MCF 10A (cell line): ENCODE measurements around the gene KANK2. TPM values are rescaled to one million over a fixed set of nuclear protein-coding genes. Genes with fewer than 3 reads are reported as not detected.

Experiments used
- Bru-seq: library from RNA; stranded (reverse); fragments of 400-500 nt; gene quantifications from one replicate; lab custom pipeline; 2021; lab: Mats Ljungman, UMichigan
- BruChase-seq, 2 experiments: library from RNA; stranded (reverse); fragments of 400-500 nt; gene quantifications; one replicate each; lab custom pipeline; 2021; lab: Mats Ljungman, UMichigan
- BruUV-seq: library from RNA; stranded (reverse); fragments of 400-500 nt; replicated peaks from 2 replicates; lab custom pipeline; 2021; lab: Mats Ljungman, UMichigan
- CTCF ChIA-PET: fragments of 300-600 bp; sonication (Branson Sonifier 250); formaldehyde crosslinking; extraction: SDS; loops from one replicate; lab custom pipeline; 2021; ENCODE audit warnings: antibody characterized with exemption, inconsistent platforms; lab: Yijun Ruan, JAX
- POLR2A ChIA-PET: fragments of 300-600, 350-650 bp; sonication (Branson Sonifier 250); formaldehyde crosslinking; extraction: SDS; loops from one replicate; lab custom pipeline; 2020; ENCODE audit warnings: antibody characterized with exemption, inconsistent platforms; lab: Yijun Ruan, JAX
- DNase-seq: peaks from one replicate; pipeline ENCODE4 v3.0.0-alpha.2; 2018; ENCODE audit not compliant: unreplicated experiment
- H3K27ac Mint-ChIP-seq: one replicate; pipeline ENCODE4 v1.8.0; 2022; ENCODE audit warnings: mild to moderate bottlenecking, low read depth, mixed read lengths; ENCODE audit not compliant: unreplicated experiment
- H3K27me3 Mint-ChIP-seq: one replicate; pipeline ENCODE4 v1.8.0; 2022; ENCODE audit warnings: mixed read lengths; ENCODE audit not compliant: insufficient read depth, unreplicated experiment
- H3K36me3 Mint-ChIP-seq: one replicate; pipeline ENCODE4 v1.8.0; 2022; ENCODE audit warnings: mild to moderate bottlenecking, moderate library complexity, mixed read lengths; ENCODE audit not compliant: insufficient read depth, unreplicated experiment
- H3K4me1 Mint-ChIP-seq: one replicate; pipeline ENCODE4 v1.8.0; 2022; ENCODE audit warnings: mixed read lengths; ENCODE audit not compliant: insufficient read depth, unreplicated experiment
- H3K4me3 Mint-ChIP-seq: one replicate; pipeline ENCODE4 v1.8.0; 2022; ENCODE audit warnings: mild to moderate bottlenecking, moderate library complexity, mixed read lengths; ENCODE audit not compliant: unreplicated experiment
- H3K9me3 Mint-ChIP-seq: one replicate; pipeline ENCODE4 v1.8.0; 2022; ENCODE audit warnings: mixed read lengths; ENCODE audit not compliant: unreplicated experiment
- CTCF ChIP-seq: fragments of 200-600 bp; IDR thresholded peaks from one replicate; pipeline ENCODE4 v1.8.0; 2022; ENCODE audit warnings: antibody characterized with exemption, mild to moderate bottlenecking; ENCODE audit not compliant: unreplicated experiment
- intact Hi-C: fragments of 100-400 bp; cut with micrococcal nuclease; formaldehyde crosslinking; loops from 2 replicates; pipeline ENCODE4 v1.14.1; 2022
- long read RNA-seq: library from polyadenylated mRNA; stranded (forward); transcript quantifications from one replicate; pipeline ENCODE4 v2.0.0, GENCODE V29; 2022
- total RNA-seq: library from RNA; stranded (reverse); gene quantifications from 2 replicates; pipeline ENCODE4 v1.2.3, GENCODE V29; 2022

The KANK2 gene
- total RNA-seq, result 25.0 and 29.2 TPM in 2 replicates
- Bru-seq, nascent RNA, result percentile 43 among the genes with signal in this experiment
- percentile 69 among the genes with signal in this experiment for BruChase-seq, experiment 1, labeled RNA remaining after a 6-hour chase
- BruChase-seq, experiment 2, labeled RNA remaining after a 2-hour chase, result percentile 55 among the genes with signal in this experiment
- long read RNA-seq, full-length matches to known transcripts, result 2 of 22 reads
- long read RNA-seq, partial matches to known transcripts, result 8 of 22 reads
- long read RNA-seq, other reads (novel, unspliced or antisense), result 12 of 22 reads

DNA sequence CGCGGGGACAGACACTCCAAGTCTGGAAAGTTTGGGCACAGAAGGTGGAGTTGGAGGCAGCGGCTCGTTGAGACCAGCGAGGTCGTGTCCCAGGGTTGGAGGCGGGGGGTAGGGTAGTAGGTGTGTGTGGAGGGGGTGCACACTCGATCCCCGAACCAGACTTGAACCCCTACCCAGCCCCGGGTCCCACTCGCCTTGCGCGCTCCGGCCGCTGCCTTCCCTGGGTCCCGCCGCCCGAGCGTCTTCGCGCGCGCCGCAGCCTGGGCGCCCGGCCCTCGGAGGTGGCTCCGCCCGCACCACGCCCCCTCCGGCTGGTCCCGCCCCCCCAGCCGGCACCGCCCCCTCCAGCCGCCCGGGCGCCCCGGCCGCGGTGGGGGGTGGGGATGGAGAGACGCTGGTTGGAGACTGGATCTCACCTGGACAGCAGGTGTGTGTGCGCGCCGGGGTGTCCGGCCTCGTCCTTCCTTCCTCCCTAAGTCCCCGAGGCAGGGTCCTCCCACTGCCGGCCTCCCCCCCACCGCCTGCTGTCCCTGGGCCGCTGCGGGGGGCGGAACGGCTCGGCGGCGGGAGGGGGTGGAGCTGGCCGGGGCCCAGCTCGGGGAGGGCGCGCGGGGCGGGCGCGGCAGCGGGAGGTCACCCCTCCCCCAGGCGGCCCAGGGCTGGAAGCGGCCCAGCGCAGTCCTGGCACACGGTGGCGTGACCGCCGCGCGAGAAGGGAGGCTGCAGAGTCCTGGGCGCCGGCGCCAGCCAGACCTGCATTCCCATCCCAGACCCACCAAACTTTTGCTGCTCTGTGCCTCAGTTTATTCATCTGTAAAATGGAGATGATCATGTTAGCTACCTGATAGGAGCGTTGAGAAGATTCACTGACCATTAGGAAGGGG is at the start of gene KANK2:
KANK2 (minus strand) TSS at position 255 of the 884 bp plus-strand sequence. CDS start 3,034 bp downstream, outside the sequence.
- Mint-ChIP-seq H3K4me3 (peak within 1 kb of the TSS; percentile 84), H3K27ac (peak within 1 kb of the TSS; percentile 49), H3K4me1 (peaks cover 11% of the 10 kb centered on the region), H3K36me3 (peaks cover 4% of the 10 kb centered on the region), H3K9me3 (no peaks in the 10 kb centered on the region), H3K27me3 (no peaks in the 10 kb centered on the region)
- intact Hi-C loops, result loop anchor here (5.0 kb wide), 1 partner anchor 260 kb away; no protein-coding TSS in a partner anchor
- ChIA-PET CTCF (interaction anchor here (0.5 to 1.6 kb wide), 2 partner anchors 60 to 161 kb away, joined by 3 to 8 read pairs; no protein-coding TSS in a partner anchor), POLR2A (interaction anchor here (0.6 to 1.3 kb wide), 6 partner anchors 34 to 149 kb away, joined by 3 to 15 read pairs (median 4); partner anchors contain the start of genes CCDC159 and TMEM205)
- no TSS peak for BruUV-seq
- peak; percentile 84 for DNase-seq
- no peak for TF ChIP-seq CTCF

- no peak overlapping the region for H3K27ac Mint-ChIP-seq
- ChIA-PET CTCF (interaction anchor here (0.6 kb wide), 2 partner anchors 13 to 191 kb away, joined by 3 read pairs; no protein-coding TSS in a partner anchor), POLR2A (no interaction called here)
- H3K36me3 Mint-ChIP-seq, result peaks cover 19% of the 10 kb centered on the region
- no peak overlapping the region for H3K4me3 Mint-ChIP-seq
- TF ChIP-seq CTCF, result no peak
- H3K9me3 Mint-ChIP-seq, result no peaks in the 10 kb centered on the region
- intact Hi-C loops, result no loop called here
- no peaks in the 10 kb centered on the region for H3K27me3 Mint-ChIP-seq
- no peaks in the 10 kb centered on the region for H3K4me1 Mint-ChIP-seq
- no TSS peak for BruUV-seq
- DNase-seq, result no peak
These were observed 49.6 kb upstream of the KANK2 start for GRCh38 chr19:11246941-11247340.

GRCh38 chr19:11244846-11245589 is 47.7 kb upstream of the KANK2 start:
- no peaks in the 10 kb centered on the region for H3K9me3 Mint-ChIP-seq
- ChIA-PET CTCF (interaction anchor here (0.7 to 1.1 kb wide), 2 partner anchors 49 to 161 kb away, joined by 3 to 5 read pairs; no protein-coding TSS in a partner anchor), POLR2A (interaction anchor here (0.5 kb wide), 1 partner anchor 98 kb away, joined by 3 read pairs; no protein-coding TSS in a partner anchor)
- TF ChIP-seq CTCF, result no peak
- no peaks in the 10 kb centered on the region for H3K4me1 Mint-ChIP-seq
- H3K4me3 Mint-ChIP-seq, result no peak overlapping the region
- no peak overlapping the region for H3K27ac Mint-ChIP-seq
- intact Hi-C loops, result no loop called here
- H3K27me3 Mint-ChIP-seq, result no peaks in the 10 kb centered on the region
- H3K36me3 Mint-ChIP-seq, result peaks cover 32% of the 10 kb centered on the region
- DNase-seq, result no peak
- no TSS peak for BruUV-seq
